Frontal cortex (tissue), 4 donors: ENCODE measurements around the gene TTC19. TPM values are rescaled to one million over a fixed set of nuclear protein-coding genes. Genes with fewer than 3 reads are reported as not detected.
"Not testable (repeated sequence)": the region's sequence is repeated elsewhere in the genome, so short reads cannot be mapped to it uniquely, and the experiment has no call there.

ENCODE experiments used
- DNase-seq, 2 donors: peaks; one replicate each; pipeline ENCODE4 v3.0.0; 2012; ENCODE audit warnings: low spot score in 2 of 2
- FAIRE-seq: peaks from 2 replicates; lab custom pipeline; 2012; peaks lifted over from hg19 to GRCh38; lab: Jason Lieb, UNC
- total RNA-seq: library from RNA; depleted of rRNA; stranded (reverse); fragments of >200 nt; gene quantifications from one replicate; pipeline ENCODE4 v1.2.3, GENCODE V29; 2014
- donor health status: control.
- donor health status: control.
- donor health status: control.

TTC19 gene
- total RNA-seq, 1 donor from 2014 or later = 38.7 TPM

DNA sequence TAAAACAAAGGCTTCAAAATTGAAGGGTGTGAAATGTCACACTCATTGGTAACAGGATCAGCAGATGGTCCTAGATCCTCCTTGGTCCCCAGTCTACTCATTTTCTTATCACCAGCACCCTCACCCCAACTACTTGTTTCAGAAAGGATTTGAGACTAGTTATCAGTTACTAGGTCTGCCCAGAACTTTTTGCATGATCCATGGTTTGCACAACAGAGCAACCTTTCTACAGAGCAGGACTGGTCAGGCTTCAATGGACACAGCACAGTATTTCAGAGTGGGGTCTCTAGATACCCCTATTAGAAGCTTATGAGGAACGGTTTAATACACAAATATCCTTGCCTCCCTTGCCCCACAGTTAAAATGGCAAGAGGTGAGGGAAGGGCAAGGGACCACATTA, 25.6 kb downstream of the TTC19 start:
- FAIRE-seq (no peak), DNase-seq (no peak)

DNA sequence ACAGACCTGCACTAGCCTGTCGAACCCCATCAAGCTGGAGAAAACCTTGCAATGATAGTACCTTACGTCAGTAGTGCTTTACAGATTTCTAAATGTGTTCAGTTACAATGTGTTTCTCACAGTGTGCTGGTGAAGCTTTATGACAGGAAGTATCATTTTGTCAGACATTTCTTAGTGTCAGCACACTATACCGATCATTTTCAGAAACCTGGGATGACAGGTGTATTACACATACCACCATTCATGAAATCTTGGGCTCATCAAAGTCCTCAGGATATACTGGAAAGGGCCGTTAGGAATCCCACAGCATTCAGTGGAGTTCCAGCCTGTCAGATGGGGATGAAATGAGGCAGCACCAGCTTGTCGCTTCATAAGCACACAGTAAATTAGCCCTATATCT, 27.3 kb downstream of the TTC19 start:
- FAIRE-seq = no peak
- no peak for DNase-seq

GRCh38 chr17:16027708-16028584, 28.3 kb downstream of the TTC19 start:
- FAIRE-seq = no peak
- peak in 1 of 2 donors; percentile 32 for DNase-seq

- FAIRE-seq (no peak), DNase-seq (no peak)
Observed at GRCh38 chr17:16033729-16034349, 34.2 kb downstream of the TTC19 start.

DNA sequence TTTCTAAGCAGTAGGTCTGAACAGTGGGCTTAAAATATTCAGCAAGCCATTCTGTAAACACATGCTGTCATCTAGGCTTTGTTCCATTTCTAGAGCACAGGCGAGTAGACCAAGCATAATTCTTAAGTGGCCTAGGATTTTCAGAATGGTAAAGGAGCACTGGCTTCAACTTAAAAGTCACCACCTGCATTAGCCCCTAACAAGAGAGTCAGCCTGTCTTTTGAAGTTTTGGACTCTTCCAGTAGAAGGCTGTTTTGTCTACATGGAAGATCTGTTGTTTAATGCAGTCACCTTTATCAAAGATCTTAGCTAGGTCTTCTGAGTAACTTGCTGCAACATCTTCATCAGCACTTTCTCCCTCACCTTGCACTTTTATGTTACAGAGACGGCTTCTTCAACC, 36.6 kb downstream of the TTC19 start:
- no peak for FAIRE-seq

DNA sequence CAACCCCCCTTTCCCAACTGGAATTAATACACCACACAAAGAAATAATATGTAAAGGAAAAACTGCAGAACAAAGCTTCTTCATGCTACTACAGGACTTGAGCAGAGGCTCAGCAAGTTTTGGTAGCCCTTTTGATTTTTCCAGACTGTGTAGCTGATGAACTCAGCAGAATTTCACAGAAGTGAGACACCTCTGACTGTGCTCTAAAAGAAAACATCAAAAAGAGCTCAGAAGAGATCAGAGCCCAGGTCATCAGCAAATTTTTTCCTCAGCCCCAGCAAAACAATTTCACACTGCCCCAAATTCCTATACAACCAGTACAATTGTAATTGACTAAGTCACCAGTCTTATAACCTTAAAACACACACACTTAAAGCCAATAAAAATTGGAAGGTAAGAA, 38.0 kb downstream of the TTC19 start:
- FAIRE-seq (no peak), DNase-seq (no peak)

More for the DNA sequence above, 36.6 kb downstream of the TTC19 start:
- DNase-seq = no peak

DNA sequence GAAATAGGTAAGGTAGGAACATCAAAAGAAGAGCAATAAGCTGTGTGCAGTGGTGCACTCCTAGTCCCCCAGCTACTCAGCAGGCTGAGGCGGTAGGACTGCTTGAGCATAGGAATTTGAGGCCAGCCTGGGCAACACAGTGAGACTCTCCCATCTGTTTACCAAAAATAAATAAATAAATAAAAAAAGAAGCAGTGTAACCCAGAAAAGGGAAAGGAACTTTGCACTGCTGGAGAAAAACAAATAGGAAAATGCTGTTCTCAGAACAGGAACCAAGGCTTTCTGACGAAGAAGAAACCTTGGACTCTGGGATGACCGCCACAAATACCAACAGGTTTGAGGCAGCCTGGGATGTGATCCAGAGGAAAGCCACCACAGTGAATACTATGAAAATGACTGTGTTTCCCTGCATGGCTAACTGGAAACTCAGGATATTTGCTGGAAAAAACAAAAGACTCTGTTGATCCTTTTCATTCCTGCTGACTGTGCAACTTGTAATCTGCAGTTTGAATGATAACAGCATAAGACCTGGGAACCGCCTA, 41.2 kb downstream of the TTC19 start:
- peak in 1 of 2 donors; percentile 25 for DNase-seq
- FAIRE-seq = no peak

- no peak for FAIRE-seq
- DNase-seq = no peak
Observed at GRCh38 chr17:16044487-16044886, 44.9 kb downstream of the TTC19 start.

- DNase-seq (no peak), FAIRE-seq (no peak)
Observed at GRCh38 chr17:16046966-16047365, 47.3 kb downstream of the TTC19 start.

GRCh38 chr17:16048811-16049449, 49.3 kb downstream of the TTC19 start:
- FAIRE-seq (no peak), DNase-seq (no peak)

- DNase-seq = no peak
- no peak for FAIRE-seq
Observed at GRCh38 chr17:16050844-16051243, 51.2 kb downstream of the TTC19 start.

- FAIRE-seq = no peak
- no peak for DNase-seq
Observed at GRCh38 chr17:16052486-16052885, 52.9 kb downstream of the TTC19 start.

DNA sequence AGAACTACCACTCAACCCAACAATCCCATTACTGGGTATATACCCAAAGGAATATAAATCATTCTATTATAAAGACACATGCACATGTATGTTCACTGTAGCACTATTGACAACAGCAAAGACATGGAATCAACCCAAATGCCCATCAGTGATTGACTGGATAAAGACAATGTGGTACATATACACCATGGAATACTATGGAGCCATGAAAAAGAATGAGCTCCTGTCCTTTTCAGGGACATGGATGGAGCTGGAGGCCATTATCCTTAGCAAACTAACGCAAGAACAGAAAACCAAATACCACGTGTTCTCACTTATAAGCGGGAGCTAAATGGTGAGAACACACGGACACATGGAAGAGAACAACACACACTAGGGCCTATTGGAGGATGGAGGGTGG, 55.5 kb downstream of the TTC19 start:
- FAIRE-seq, DNase-seq: not testable (repeated sequence)

DNA sequence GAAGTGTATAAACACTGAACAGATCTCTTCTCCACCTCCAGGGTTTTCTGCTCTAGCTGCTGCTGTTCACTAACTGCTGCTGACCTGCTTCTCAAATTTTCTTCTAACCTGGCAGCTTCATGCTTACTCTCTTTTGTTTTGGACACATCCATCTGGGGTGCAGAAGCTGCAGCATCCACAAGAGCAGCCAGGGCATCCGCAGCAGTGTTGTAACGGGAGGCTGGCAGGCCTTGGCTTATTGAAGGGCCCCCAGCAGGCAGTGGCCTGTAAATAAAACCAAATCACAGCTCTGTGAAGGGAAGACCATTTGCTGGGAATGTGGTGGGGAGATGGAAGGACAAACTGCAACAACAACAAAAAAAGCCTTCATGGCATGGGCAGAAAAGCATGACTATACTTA, 62.0 kb downstream of the TTC19 start:
- no peak for DNase-seq
- FAIRE-seq = no peak

DNA sequence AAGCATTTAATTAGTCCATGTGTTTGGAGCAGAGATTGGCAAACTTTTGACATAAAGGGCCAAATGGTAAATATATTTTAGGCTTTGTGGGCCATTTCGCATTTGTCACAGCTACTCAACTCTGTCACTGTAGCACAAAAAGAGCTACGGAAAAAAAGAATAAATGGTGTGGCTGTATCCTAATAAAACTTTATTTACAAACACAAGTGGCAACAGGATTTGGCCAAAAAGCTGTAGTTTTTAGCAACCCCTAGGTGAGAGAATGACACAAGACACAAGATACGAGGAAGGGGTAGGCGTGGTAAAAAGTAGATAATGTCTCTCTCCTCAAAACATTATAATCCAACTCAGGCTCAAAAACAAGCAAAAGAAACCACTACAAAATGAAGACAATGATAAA, 66.5 kb downstream of the TTC19 start:
- FAIRE-seq (no peak), DNase-seq (no peak)

GRCh38 chr17:16068323-16068722, 68.7 kb downstream of the TTC19 start:
- DNase-seq (no peak), FAIRE-seq (no peak)

GRCh38 chr17:16072031-16072430, 72.4 kb downstream of the TTC19 start:
- no peak for FAIRE-seq
- no peak for DNase-seq

DNA sequence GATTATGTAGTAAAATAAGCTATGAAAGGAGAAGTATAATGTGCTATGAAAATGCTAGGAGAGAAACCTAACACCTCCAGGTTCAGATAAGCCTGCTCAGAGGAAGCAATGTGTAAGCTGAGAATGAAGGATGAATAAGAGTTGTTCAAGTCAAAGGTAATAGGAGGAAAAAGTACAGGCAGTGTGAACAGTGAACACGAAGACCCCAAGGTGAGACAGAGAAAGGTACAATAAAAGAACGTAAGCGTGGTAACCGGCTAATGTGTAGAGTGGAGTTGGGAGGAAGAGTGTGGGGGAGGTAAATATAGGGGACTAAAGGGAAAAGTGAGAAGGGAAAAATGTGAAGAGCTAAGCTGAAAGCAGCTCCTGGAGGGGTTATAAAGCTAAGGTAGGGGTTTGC, 74.2 kb downstream of the TTC19 start:
- DNase-seq = no peak
- FAIRE-seq = no peak

DNA sequence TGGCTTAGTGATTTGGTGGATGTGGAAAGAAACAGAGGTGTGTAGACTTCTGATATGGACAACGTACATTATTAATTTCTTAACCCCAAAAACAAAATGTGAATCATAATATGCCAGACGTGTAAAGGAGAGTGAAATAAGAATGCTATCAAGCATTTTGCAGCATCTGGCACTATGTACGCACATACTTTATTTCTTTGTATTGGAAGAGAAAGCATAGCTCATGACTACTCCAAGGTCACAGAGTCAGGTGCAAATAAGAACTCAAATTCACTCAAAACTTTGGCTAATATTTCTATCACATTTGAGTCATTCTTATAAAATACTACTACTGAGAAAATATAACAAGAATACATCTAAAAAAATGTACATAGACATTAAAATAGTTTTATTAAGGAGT, 74.8 kb downstream of the TTC19 start:
- no peak for FAIRE-seq
- DNase-seq = no peak

DNA sequence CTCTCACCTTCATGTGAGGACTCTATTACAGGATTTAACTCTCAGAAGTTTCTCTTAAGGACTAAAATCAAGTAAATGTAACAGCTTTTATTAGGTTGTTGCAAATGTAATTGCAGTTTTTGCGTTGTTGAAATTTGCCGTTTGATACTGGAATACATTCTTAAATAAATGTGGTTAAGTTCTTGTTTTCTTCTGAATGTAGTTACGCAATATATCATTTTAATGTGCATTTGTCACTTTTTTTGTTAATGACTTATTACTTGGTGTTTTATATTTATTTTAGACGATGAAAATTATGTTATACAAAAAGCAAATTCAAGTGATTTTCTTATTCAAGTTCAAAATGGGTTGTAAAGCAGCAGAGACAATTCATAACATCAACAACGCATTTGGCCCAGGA, 76.3 kb downstream of the TTC19 start:
- FAIRE-seq (no peak), DNase-seq (no peak)
